ENCODE data around the gene AP3B1.

Gene AP3B1

DNA sequence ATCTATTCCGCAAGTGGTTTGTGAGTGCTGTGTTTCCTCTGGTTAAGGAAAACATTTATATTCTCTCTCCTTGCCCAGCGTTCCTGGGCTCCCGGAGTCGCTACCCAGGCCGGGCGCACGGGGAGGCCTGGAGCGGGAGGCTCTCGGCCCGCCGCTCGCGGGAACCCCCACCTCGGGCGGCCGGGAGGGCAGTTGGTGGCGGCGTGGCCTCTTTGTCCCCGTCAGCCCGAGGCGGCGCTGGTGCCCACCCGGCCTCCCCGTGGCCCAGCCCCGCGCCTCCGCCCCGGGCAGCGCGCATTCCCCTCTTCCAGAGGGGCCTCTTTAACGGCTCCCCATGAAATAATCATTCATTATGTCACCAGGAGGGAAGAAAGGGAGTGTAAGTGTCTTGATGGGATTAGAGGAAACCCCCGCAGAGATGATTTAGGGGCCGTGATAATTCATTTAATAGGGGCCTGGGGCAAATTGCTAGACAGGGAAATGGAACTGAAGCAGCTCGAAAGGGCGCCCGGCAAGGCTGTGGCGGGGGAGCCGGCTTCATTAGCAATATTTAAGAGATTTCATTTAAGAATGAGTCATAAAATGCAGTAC, 336.5 kb downstream of the AP3B1 start:
- TF ChIP-seq ZFX (IDR thresholded peaks at IDR 0.05; ENCODE audit: borderline replicate concordance) = no peak
- TF ChIP-seq, protein P1, sequence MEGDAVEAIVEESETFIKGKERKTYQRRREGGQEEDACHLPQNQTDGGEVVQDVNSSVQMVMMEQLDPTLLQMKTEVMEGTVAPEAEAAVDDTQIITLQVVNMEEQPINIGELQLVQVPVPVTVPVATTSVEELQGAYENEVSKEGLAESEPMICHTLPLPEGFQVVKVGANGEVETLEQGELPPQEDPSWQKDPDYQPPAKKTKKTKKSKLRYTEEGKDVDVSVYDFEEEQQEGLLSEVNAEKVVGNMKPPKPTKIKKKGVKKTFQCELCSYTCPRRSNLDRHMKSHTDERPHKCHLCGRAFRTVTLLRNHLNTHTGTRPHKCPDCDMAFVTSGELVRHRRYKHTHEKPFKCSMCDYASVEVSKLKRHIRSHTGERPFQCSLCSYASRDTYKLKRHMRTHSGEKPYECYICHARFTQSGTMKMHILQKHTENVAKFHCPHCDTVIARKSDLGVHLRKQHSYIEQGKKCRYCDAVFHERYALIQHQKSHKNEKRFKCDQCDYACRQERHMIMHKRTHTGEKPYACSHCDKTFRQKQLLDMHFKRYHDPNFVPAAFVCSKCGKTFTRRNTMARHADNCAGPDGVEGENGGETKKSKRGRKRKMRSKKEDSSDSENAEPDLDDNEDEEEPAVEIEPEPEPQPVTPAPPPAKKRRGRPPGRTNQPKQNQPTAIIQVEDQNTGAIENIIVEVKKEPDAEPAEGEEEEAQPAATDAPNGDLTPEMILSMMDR (IDR thresholded peaks at IDR 0.05) = no peak
- no peak overlapping the region for H3K27ac ChIP-seq

DNA sequence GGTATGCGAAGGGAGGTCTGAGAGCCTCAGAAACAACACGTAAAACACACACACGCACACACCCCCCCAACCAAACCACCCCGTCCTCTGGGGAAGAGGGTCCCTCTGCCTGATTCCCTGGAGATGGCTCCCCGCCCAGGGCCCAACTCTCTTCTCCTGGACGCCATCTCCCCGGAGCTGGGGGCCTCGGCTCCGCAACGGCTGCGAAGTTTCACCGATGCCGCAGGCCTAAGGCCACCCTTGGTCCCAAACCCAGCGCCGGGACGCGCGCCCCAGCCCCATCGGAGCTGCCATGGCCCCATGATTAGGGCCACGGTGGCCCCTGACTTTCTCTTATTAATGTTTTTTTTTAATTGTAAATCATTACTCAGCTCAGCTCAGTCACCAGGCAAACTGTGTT, 337.0 kb downstream of the AP3B1 start:
- no peak for TF ChIP-seq ZFX (IDR thresholded peaks at IDR 0.05; ENCODE audit: borderline replicate concordance)
- TF ChIP-seq, protein P1 (IDR thresholded peaks at IDR 0.05) = no peak

DNA sequence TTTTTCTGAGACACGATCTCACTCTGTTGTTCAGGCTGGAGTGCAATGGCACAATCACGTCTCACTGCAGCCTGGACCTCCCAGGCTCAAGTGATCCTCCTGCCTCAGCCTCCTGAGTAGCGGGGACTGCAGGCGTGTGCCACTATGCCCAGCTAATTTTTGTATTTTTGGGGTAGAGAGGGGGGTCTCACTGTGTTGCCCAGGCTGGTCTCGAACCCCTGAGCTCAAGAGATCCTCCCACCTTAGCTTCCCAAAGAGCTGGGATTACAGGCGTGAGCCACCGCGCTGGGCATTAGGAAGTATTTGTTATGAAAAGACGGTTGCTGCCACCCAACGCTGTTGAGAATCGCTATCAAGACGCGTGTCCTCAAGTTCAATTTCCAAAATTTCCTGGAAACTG, 337.4 kb downstream of the AP3B1 start:
- no peak overlapping the region for H3K27ac ChIP-seq
- TF ChIP-seq ZFX (IDR thresholded peaks at IDR 0.05; ENCODE audit: borderline replicate concordance) = no peak
- TF ChIP-seq, protein P1 (IDR thresholded peaks at IDR 0.05) = no peak

More for the DNA sequence above, 337.0 kb downstream of the AP3B1 start:
- H3K27ac ChIP-seq = no peak overlapping the region

DNA sequence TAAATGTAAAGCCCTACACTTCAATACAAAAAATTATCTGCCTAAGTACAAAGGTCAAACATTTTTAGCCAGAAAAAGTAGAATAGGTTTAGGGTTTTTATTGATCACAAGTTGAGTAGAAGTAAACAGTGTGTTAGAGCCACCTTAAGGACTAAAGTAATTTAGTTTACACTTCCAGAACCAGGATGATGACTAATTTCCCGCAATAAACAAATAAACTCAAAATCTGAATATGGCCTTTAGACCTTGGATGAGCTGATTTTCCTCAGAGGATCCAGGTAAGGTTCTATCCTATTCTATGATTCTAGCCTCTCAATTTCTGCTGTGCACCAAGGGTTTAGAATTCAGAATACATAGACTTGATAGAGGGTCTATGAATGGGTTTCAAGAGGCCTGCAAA, 338.9 kb downstream of the AP3B1 start:
- TF ChIP-seq ZFX (IDR thresholded peaks at IDR 0.05; ENCODE audit: borderline replicate concordance) = no peak
- TF ChIP-seq, protein P1 (IDR thresholded peaks at IDR 0.05) = no peak
- H3K27ac ChIP-seq = no peak overlapping the region

DNA sequence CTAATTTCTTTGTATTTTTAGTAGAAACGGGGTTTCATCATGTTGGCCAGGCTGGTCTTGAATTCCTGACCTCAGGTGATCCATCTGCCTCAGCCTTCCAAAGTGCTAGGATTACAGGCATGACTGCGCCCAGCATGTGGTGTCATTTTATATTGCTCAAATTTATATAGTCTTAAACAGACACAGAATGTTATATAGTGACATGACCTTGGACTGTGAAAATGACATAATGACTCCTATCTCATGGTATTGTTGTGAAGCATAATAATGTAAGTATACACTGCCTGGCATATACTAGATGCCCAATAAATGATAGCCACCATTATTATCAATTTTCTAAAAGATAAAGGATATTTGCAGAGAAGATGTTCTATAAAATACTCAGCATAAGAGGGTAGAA, 341.1 kb downstream of the AP3B1 start:
- H3K27ac ChIP-seq = no peak overlapping the region
- TF ChIP-seq, protein P1 (IDR thresholded peaks at IDR 0.05) = no peak
- TF ChIP-seq ZFX (IDR thresholded peaks at IDR 0.05; ENCODE audit: borderline replicate concordance) = no peak

DNA sequence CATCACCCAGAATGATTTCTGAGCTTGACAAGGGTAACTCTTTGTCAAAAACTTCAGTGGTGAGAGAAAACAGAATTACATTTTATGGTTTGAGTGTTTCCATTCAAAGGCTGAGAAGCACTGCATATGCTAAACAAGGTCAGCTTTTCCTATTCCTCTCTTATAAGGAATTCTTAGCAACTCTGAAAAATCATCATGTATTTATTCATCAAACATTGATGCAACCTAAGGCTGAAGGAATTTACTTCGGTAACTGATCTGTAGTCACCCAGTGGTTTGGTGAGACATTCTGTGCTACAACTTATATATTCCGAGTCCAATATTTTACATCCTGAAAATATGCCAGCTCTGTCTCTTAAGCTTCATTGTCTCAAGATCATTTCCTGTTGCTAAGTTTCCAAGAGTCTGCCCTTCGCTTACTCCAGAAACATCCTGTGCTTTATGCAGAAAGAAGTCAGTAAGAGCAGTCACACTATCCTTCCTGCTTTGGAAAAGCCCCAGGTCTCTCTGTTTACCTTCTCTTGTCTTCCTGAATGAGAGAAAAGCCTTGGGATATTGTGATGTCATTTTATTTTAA, 341.8 kb downstream of the AP3B1 start:
- no peak overlapping the region for H3K27ac ChIP-seq
- TF ChIP-seq ZFX (IDR thresholded peaks at IDR 0.05; ENCODE audit: borderline replicate concordance) = no peak
- TF ChIP-seq, protein P1 (IDR thresholded peaks at IDR 0.05) = no peak

Measured in 22Rv1 (cell line).